H1 (cell line): ENCODE data around the gene RYR3. TPM values are rescaled to one million over a fixed set of nuclear protein-coding genes. Genes with fewer than 3 reads are reported as not detected.

ENCODE experiments used
- CTCF ChIA-PET: fragments of 300-600 bp; sonication (Branson Sonifier 250); formaldehyde crosslinking; loops from one replicate; lab custom pipeline; 2021; ENCODE audit not compliant: partially characterized antibody; lab: Charles Lee
- POLR2A ChIA-PET: fragments of 300-600 bp; sonication (Branson Sonifier 250); formaldehyde crosslinking; loops from one replicate; lab custom pipeline; 2021; ENCODE audit warnings: inconsistent platforms; ENCODE audit not compliant: partially characterized antibody; lab: Charles Lee
- DNase-seq, 2 experiments: peaks; one replicate each; pipeline versions ENCODE4 v3.0.0 to v3.0.0-alpha.2; 2010 to 2022; ENCODE audit warnings: low spot score in 2 of 2, low read depth in 1 of 2, mixed read lengths in 1 of 2
- FAIRE-seq: peaks from 2 replicates; lab custom pipeline; 2011; peaks lifted over from hg19 to GRCh38; lab: Jason Lieb, UNC
- H2AFZ ChIP-seq: 2 replicates; pipeline ENCODE4 v1.8.1; 2012; ENCODE audit warnings: low read length, inconsistent platforms
- H2AK5ac ChIP-seq: 2 replicates; pipeline ENCODE4 v1.6.1; 2013; ENCODE audit warnings: low read depth, low read length
- H2BK120ac ChIP-seq: replicated peaks from 2 replicates; pipeline ENCODE3; 2013; ENCODE audit warnings: low read depth, low read length, inconsistent platforms
- H2BK12ac ChIP-seq: 2 replicates; pipeline ENCODE4 v1.6.1; 2013; ENCODE audit warnings: low read depth, low read length
- H2BK15ac ChIP-seq: 2 replicates; pipeline ENCODE4 v1.6.1; 2013; ENCODE audit warnings: low read length
- H2BK20ac ChIP-seq: 2 replicates; pipeline ENCODE4 v1.6.1; 2013; ENCODE audit warnings: low read length
- H2BK5ac ChIP-seq: 2 replicates; pipeline ENCODE4 v1.6.1; 2013; ENCODE audit warnings: low read depth, low read length
- H3K14ac ChIP-seq: 2 replicates; pipeline ENCODE4 v1.6.1; 2013; ENCODE audit warnings: inconsistent platforms; ENCODE audit not compliant: insufficient read length
- H3K18ac ChIP-seq: 2 replicates; pipeline ENCODE4 v1.6.1; 2013; ENCODE audit warnings: low read length; ENCODE audit errors: extremely low read depth
- H3K23ac ChIP-seq: 2 replicates; pipeline ENCODE4 v1.6.1; 2013; ENCODE audit warnings: inconsistent platforms; ENCODE audit not compliant: insufficient read length
- H3K23me2 ChIP-seq: 2 replicates; pipeline ENCODE4 v1.6.1; 2013; ENCODE audit warnings: low read depth, low read length
- H3K27ac ChIP-seq: 2 replicates; pipeline ENCODE4 v1.6.1; 2011; ENCODE audit warnings: low read depth, low read length, inconsistent platforms
- H3K27me3 ChIP-seq, 4 experiments: replicated peaks in 1 of 4; 1 replicate in 1 of 4; 2 replicates in 3 of 4; pipeline versions ENCODE4 v1.6.1 to v1.8.1; 2011 to 2013; ENCODE audit warnings: low read length in 3 of 4, mild to moderate bottlenecking in 3 of 4, inconsistent platforms in 2 of 4, mixed read lengths in 2 of 4, moderate library complexity in 1 of 4; ENCODE audit not compliant: control insufficient read depth in 3 of 4, insufficient read depth in 3 of 4; ENCODE audit errors: extremely low read depth in 1 of 4
- H3K36me3 ChIP-seq, 4 experiments: 2 replicates each; pipeline versions ENCODE4 v1.6.1 to v1.8.1; 2011 to 2013; ENCODE audit warnings: mild to moderate bottlenecking in 4 of 4, low read length in 3 of 4, moderate library complexity in 2 of 4, control low read depth in 1 of 4, inconsistent platforms in 1 of 4; ENCODE audit not compliant: insufficient read depth in 4 of 4, control insufficient read depth in 2 of 4
- H3K4ac ChIP-seq: replicated peaks from 2 replicates; pipeline ENCODE3; 2013; ENCODE audit warnings: low read length, low read depth, mixed read lengths, inconsistent platforms; ENCODE audit not compliant: insufficient read length
- H3K4me1 ChIP-seq, 4 experiments: replicated peaks in 1 of 4; 1 replicate in 1 of 4; 2 replicates in 3 of 4; pipeline versions ENCODE4 v1.6.1 to v1.8.1; 2011 to 2013; ENCODE audit warnings: low read length in 3 of 4, inconsistent platforms in 2 of 4, mixed read lengths in 1 of 4; ENCODE audit not compliant: insufficient read depth in 4 of 4, control insufficient read depth in 3 of 4
- H3K4me2 ChIP-seq, 2 experiments: 2 replicates each; pipeline versions ENCODE4 v1.6.1 to v1.8.1; 2011 to 2013; ENCODE audit warnings: low read depth in 2 of 2, low read length in 2 of 2, control low read depth in 1 of 2, inconsistent platforms in 1 of 2, mild to moderate bottlenecking in 1 of 2; ENCODE audit not compliant: insufficient read depth in 1 of 2
- H3K4me3 ChIP-seq, 4 experiments: fragments of 200-600, 300-600 bp in 1 of 4; sonication (generic), shearing (Covaris generic), sonication (Bioruptor Twin) in 1 of 4; 2 replicates each; pipeline versions ENCODE4 v1.5.1 to v1.8.1; 2011 to 2016; ENCODE audit warnings: low read length in 4 of 4, low read depth in 3 of 4, control low read depth in 2 of 4, inconsistent platforms in 2 of 4, mild to moderate bottlenecking in 2 of 4, mixed read lengths in 1 of 4, moderate library complexity in 1 of 4; ENCODE audit not compliant: insufficient read depth in 2 of 4; ENCODE audit errors: extremely low read depth in 1 of 4
- H3K56ac ChIP-seq: replicated peaks from 2 replicates; pipeline ENCODE3; 2013; ENCODE audit warnings: low read depth, mild to moderate bottlenecking, mixed read lengths, low read length, inconsistent platforms; ENCODE audit not compliant: insufficient read length
- H3K79me1 ChIP-seq: 2 replicates; pipeline ENCODE4 v1.6.1; 2013; ENCODE audit warnings: low read depth, low read length, control low read depth
- H3K79me2 ChIP-seq, 2 experiments: 2 replicates each; pipeline versions ENCODE4 v1.6.1 to v1.8.1; 2012 to 2013; ENCODE audit warnings: low read length in 2 of 2, mild to moderate bottlenecking in 2 of 2, inconsistent platforms in 1 of 2; ENCODE audit not compliant: insufficient read depth in 2 of 2, control insufficient read depth in 1 of 2
- H3K9ac ChIP-seq, 4 experiments: replicated peaks in 1 of 4; 1 replicate in 1 of 4; 2 replicates in 3 of 4; pipeline versions ENCODE4 v1.6.1 to v1.8.1; 2011 to 2013; ENCODE audit warnings: low read depth in 3 of 4, low read length in 3 of 4, control low read depth in 2 of 4, mild to moderate bottlenecking in 2 of 4, moderate library complexity in 2 of 4, inconsistent platforms in 1 of 4; ENCODE audit errors: extremely low read depth in 1 of 4
- H3K9me3 ChIP-seq, 2 experiments: 2 replicates each; pipeline versions ENCODE4 v1.6.1 to v1.8.1; 2012 to 2013; ENCODE audit warnings: mild to moderate bottlenecking in 2 of 2, moderate library complexity in 2 of 2, control low read depth in 1 of 2, inconsistent platforms in 1 of 2, low read depth in 1 of 2, low read length in 1 of 2, mixed read lengths in 1 of 2; ENCODE audit not compliant: insufficient read depth in 2 of 2
- H4K20me1 ChIP-seq, 2 experiments: replicated peaks in 1 of 2; 2 replicates each; pipeline versions ENCODE3 to v1.8.1; 2011 to 2013; ENCODE audit warnings: inconsistent platforms in 2 of 2, low read length in 2 of 2, mild to moderate bottlenecking in 1 of 2; ENCODE audit not compliant: insufficient read depth in 2 of 2, control insufficient read depth in 1 of 2
- H4K5ac ChIP-seq: 2 replicates; pipeline ENCODE4 v1.6.1; 2013; ENCODE audit warnings: low read length, low read depth, mixed read lengths, inconsistent platforms; ENCODE audit not compliant: insufficient read length
- H4K8ac ChIP-seq: 2 replicates; pipeline ENCODE4 v1.8.0; 2013; ENCODE audit warnings: mild to moderate bottlenecking, moderate library complexity, low read length, inconsistent platforms; ENCODE audit not compliant: insufficient read depth; ENCODE audit errors: extremely low read depth
- H4K91ac ChIP-seq: replicated peaks from 2 replicates; pipeline ENCODE3; 2013; ENCODE audit warnings: low read length, mixed read lengths, inconsistent platforms; ENCODE audit not compliant: insufficient read length
- BACH1 ChIP-seq: IDR thresholded peaks from 2 replicates; pipeline ENCODE4 v1.6.1; 2012; ENCODE audit warnings: low read length, improper control_type of control experiment
- CREB1 ChIP-seq: IDR thresholded peaks from 2 replicates; pipeline ENCODE4 v1.6.1; 2012; ENCODE audit warnings: inconsistent platforms
- CTBP2 ChIP-seq: IDR thresholded peaks from 2 replicates; pipeline ENCODE4 v1.7.0; 2011; ENCODE audit warnings: borderline replicate concordance, mild to moderate bottlenecking, moderate library complexity, mixed read lengths, low read length; ENCODE audit not compliant: insufficient read depth, insufficient read length
- KDM4A ChIP-seq: IDR thresholded peaks from one replicate; pipeline ENCODE4 v1.7.1; 2012; ENCODE audit warnings: low read depth, mild to moderate bottlenecking, moderate library complexity, low read length, inconsistent platforms; ENCODE audit not compliant: severe bottlenecking
- POLR2AphosphoS5 ChIP-seq: IDR thresholded peaks from 2 replicates; pipeline ENCODE4 v1.6.1; 2011; ENCODE audit warnings: low read depth, low read length
- POU5F1 ChIP-seq: IDR thresholded peaks from 2 replicates; pipeline ENCODE4 v1.6.1; 2011; ENCODE audit warnings: low read depth, mild to moderate bottlenecking, low read length, moderate library complexity
- RBBP5 ChIP-seq: IDR thresholded peaks from 2 replicates; pipeline ENCODE4 v1.7.1; 2012; ENCODE audit warnings: low read depth, mild to moderate bottlenecking, inconsistent platforms, low read length, moderate library complexity, borderline replicate concordance
- SIN3A ChIP-seq, 2 experiments: IDR thresholded peaks in 1 of 2; conservative IDR thresholded peaks in 1 of 2; 2 replicates each; pipeline ENCODE4 v1.6.1; 2011 to 2012; ENCODE audit warnings: low read length in 2 of 2, improper control_type of control experiment in 1 of 2, low read depth in 1 of 2, mild to moderate bottlenecking in 1 of 2
- SUZ12 ChIP-seq: fragments of 200-600 bp; sonication (generic); IDR thresholded peaks from 2 replicates; pipeline ENCODE4 v1.6.1; 2012; ENCODE audit warnings: mild to moderate bottlenecking, inconsistent platforms, low read length, moderate library complexity, mixed read lengths
- USF2 ChIP-seq: IDR thresholded peaks from 2 replicates; pipeline ENCODE4 v1.6.1; 2011; ENCODE audit warnings: low read length, improper control_type of control experiment
- WGBS, 2 experiments: shearing (Covaris generic) in 1 of 2; methylation state at CpG; one replicate each; pipeline versions ENCODE4 v1.1.6 to v1.1.7; 2013 to 2015; ENCODE audit warnings: low lambda C conversion rate in 2 of 2, mixed read lengths in 2 of 2, inconsistent platforms in 1 of 2, low coverage in 1 of 2, missing lambda C conversion rate in 1 of 2; ENCODE audit not compliant: insufficient replicate concordance in 2 of 2, insufficient coverage in 1 of 2, insufficient read length in 1 of 2; ENCODE audit errors: extremely low coverage in 1 of 2, missing lambda C conversion rate in 1 of 2; 5-methylcytosine and 5-hydroxymethylcytosine counted together
- polyA plus RNA-seq, 7 experiments: library from polyadenylated mRNA; depleted of rRNA in 3 of 7; stranded (reverse) in 5 of 7; unstranded in 2 of 7; fragments of >200 nt in 5 of 7; fragments of 200-250 nt in 2 of 7; gene quantifications; 1 replicate in 5 of 7; 2 replicates in 1 of 7; 4 replicates in 1 of 7; pipeline versions ENCODE4 v1.2.1 to v1.2.3, GENCODE V29; 2011 to 2013; ENCODE audit warnings: missing spikeins in 2 of 7, mixed read lengths in 2 of 7
- total RNA-seq: library from RNA; stranded (reverse); fragmentation: NEBNext Ultra II Directional; extraction: Animal tissue kit (Norgen Biotek cat#: 25700); gene quantifications from 2 replicates; pipeline ENCODE4 v1.2.1, GENCODE V29; 2021

Gene RYR3
- total and polyA plus RNA-seq, 2 of the 8 experiments (the other 6 are each of a cell fraction or from before 2014, with no cell fraction given) = 0.33 to 3.4 TPM

GRCh38 chr15:33785366-33785765 is 474.6 kb downstream of the RYR3 start:
- Histone ChIP-seq H4K8ac (no peak overlapping the region), H2BK20ac (no peak overlapping the region), H3K27me3 (no peaks in the 10 kb centered on the region), H4K20me1 (no peaks in the 10 kb centered on the region), H2AK5ac (no peak overlapping the region), H3K18ac (no peak overlapping the region), H4K91ac (no peak overlapping the region), H2BK15ac (no peak overlapping the region), H2AFZ (no peak overlapping the region), H3K36me3 (no peaks in the 10 kb centered on the region), H3K56ac (no peak overlapping the region), H3K4me2 (no peak overlapping the region), H2BK5ac (no peak overlapping the region), H3K23me2 (no peaks in the 10 kb centered on the region), H3K9ac (no peak overlapping the region), H3K27ac (no peak overlapping the region), H3K14ac (no peak overlapping the region), H3K4me3 (no peak overlapping the region), H3K79me2 (no peaks in the 10 kb centered on the region), H3K79me1 (no peaks in the 10 kb centered on the region), H2BK12ac (no peak overlapping the region), H2BK120ac (no peak overlapping the region), H4K5ac (no peak overlapping the region), H3K9me3 (no peaks in the 10 kb centered on the region), H3K4me1 (no peaks in the 10 kb centered on the region), H3K4ac (no peak overlapping the region), H3K23ac (no peak overlapping the region)
- ChIA-PET POLR2A (no interaction called here), CTCF (interaction anchor here (0.9 to 1.2 kb wide), 3 partner anchors 47 to 233 kb away, joined by 3 to 4 read pairs (median 3); no protein-coding TSS in a partner anchor)
- no peak for TF ChIP-seq USF2
- TF ChIP-seq KDM4A = no peak
- TF ChIP-seq CTBP2 = no peak
- no peak for TF ChIP-seq SUZ12
- TF ChIP-seq CREB1 = no peak
- no peak for TF ChIP-seq POU5F1
- TF ChIP-seq BACH1 = no peak
- TF ChIP-seq SIN3A (conservative IDR thresholded peaks at IDR 0.05 in 1 of 2, IDR thresholded peaks at IDR 0.05 in 1 of 2; ENCODE audit: low read depth in 1 of 2, low read length in 2 of 2) = no peak
- TF ChIP-seq RBBP5 = no peak
- no peak for TF ChIP-seq POLR2AphosphoS5
- 84% methylated on average over 6 of the region's 6 CpGs; no CpG with 5 or more reads in 1 of the 2 experiments for WGBS, 2 experiments
- FAIRE-seq (no peak), DNase-seq (no peak)
